ENCODE measurements around the gene SAC3D1. TPM values are rescaled to one million over a fixed set of nuclear protein-coding genes. Genes with fewer than 3 reads are reported as not detected.
A peak's percentile ranks its signal among the peaks of the same experiment; 100 is the strongest.

SAC3D1 gene
- total RNA-seq, 1 donor from 2014 or later, result 18.6 TPM

GRCh38 chr11:65071907-65072630 lies 31.1 kb downstream of the SAC3D1 start:
- intact Hi-C loops (cut with micrococcal nuclease), result no loop called here
- peaks cover 16% of the 10 kb centered on the region for H3K36me3 Mint-ChIP-seq (ENCODE audit: low read depth)
- DNase-seq (ENCODE audit: low spot score), result no peak
- no peaks in the 10 kb centered on the region for H3K9me3 Mint-ChIP-seq
- no peak overlapping the region for H3K4me3 Mint-ChIP-seq (ENCODE audit: low read depth)
- no peaks in the 10 kb centered on the region for H3K27me3 Mint-ChIP-seq (ENCODE audit: low read depth)
- H3K27ac Mint-ChIP-seq, result no peak overlapping the region
- H3K4me1 Mint-ChIP-seq (ENCODE audit: low read depth), result peaks cover 4% of the 10 kb centered on the region

GRCh38 chr11:65072631-65072966 lies 31.6 kb downstream of the SAC3D1 start:
- no peak overlapping the region for H3K27ac Mint-ChIP-seq

GRCh38 chr11:65077451-65077850 lies 36.4 kb downstream of the SAC3D1 start:
- intact Hi-C loops (cut with micrococcal nuclease), result no loop called here
- Mint-ChIP-seq H3K9me3 (no peaks in the 10 kb centered on the region), H3K27me3 (ENCODE audit: low read depth) (no peaks in the 10 kb centered on the region), H3K27ac (peak overlapping the region; percentile 42), H3K4me1 (ENCODE audit: low read depth) (peaks cover 31% of the 10 kb centered on the region), H3K4me3 (ENCODE audit: low read depth) (no peak overlapping the region), H3K36me3 (ENCODE audit: low read depth) (peaks cover 61% of the 10 kb centered on the region)
- DNase-seq (ENCODE audit: low spot score), result no peak

More at GRCh38 chr11:65072631-65072966, 31.6 kb downstream of the SAC3D1 start:
- H3K4me3 Mint-ChIP-seq (ENCODE audit: low read depth), result no peak overlapping the region
- no peaks in the 10 kb centered on the region for H3K27me3 Mint-ChIP-seq (ENCODE audit: low read depth)
- DNase-seq (ENCODE audit: low spot score), result no peak
- H3K36me3 Mint-ChIP-seq (ENCODE audit: low read depth), result peaks cover 21% of the 10 kb centered on the region
- intact Hi-C loops (cut with micrococcal nuclease), result no loop called here
- no peaks in the 10 kb centered on the region for H3K9me3 Mint-ChIP-seq
- H3K4me1 Mint-ChIP-seq (ENCODE audit: low read depth), result peaks cover 4% of the 10 kb centered on the region

GRCh38 chr11:65078151-65078550 lies 37.1 kb downstream of the SAC3D1 start:
- Mint-ChIP-seq H3K36me3 (ENCODE audit: low read depth) (peaks cover 68% of the 10 kb centered on the region), H3K27me3 (ENCODE audit: low read depth) (no peaks in the 10 kb centered on the region), H3K27ac (peak overlapping the region; percentile 77), H3K4me1 (ENCODE audit: low read depth) (peaks cover 36% of the 10 kb centered on the region), H3K4me3 (ENCODE audit: low read depth) (no peak overlapping the region), H3K9me3 (no peaks in the 10 kb centered on the region)
- DNase-seq (ENCODE audit: low spot score), result peak; percentile 63
- intact Hi-C loops (cut with micrococcal nuclease), result no loop called here

- Mint-ChIP-seq H3K4me1 (ENCODE audit: low read depth) (peaks cover 36% of the 10 kb centered on the region), H3K9me3 (no peaks in the 10 kb centered on the region), H3K27me3 (ENCODE audit: low read depth) (no peaks in the 10 kb centered on the region), H3K4me3 (ENCODE audit: low read depth) (peak overlapping the region; percentile 1), H3K36me3 (ENCODE audit: low read depth) (peaks cover 73% of the 10 kb centered on the region), H3K27ac (peak overlapping the region; percentile 77)
- intact Hi-C loops (cut with micrococcal nuclease), result no loop called here
- no peak for DNase-seq (ENCODE audit: low spot score)
These were observed 37.9 kb downstream of the SAC3D1 start for GRCh38 chr11:65078786-65079342.

- Mint-ChIP-seq H3K36me3 (ENCODE audit: low read depth) (peaks cover 68% of the 10 kb centered on the region), H3K27ac (peak overlapping the region; percentile 97), H3K4me1 (ENCODE audit: low read depth) (peaks cover 39% of the 10 kb centered on the region), H3K4me3 (ENCODE audit: low read depth) (peak overlapping the region; percentile 97), H3K9me3 (no peaks in the 10 kb centered on the region), H3K27me3 (ENCODE audit: low read depth) (no peaks in the 10 kb centered on the region)
- DNase-seq (ENCODE audit: low spot score), result no peak
- intact Hi-C loops (cut with micrococcal nuclease), result loop anchor here (5.0 to 10.0 kb wide), 4 partner anchors 41 to 772 kb away; partner anchors contain the start of genes ARL2, CFL1, SAC3D1 and SNX15
These were observed 42.3 kb downstream of the SAC3D1 start for GRCh38 chr11:65083134-65083833.

GRCh38 chr11:65083834-65084597 lies 43.0 kb downstream of the SAC3D1 start, which contains the start of the genes CDCA5 and ZFPL1:
Gene CDCA5 (minus strand): TSS chr11:65084040. CDS start chr11:65083978, 62 bp downstream.
Gene ZFPL1 (plus strand): TSS chr11:65084222. CDS start chr11:65084699, 477 bp downstream.
- peak; percentile 96 for DNase-seq (ENCODE audit: low spot score)
- Mint-ChIP-seq H3K27ac (peak within 1 kb of the TSS; percentile 97), H3K4me3 (ENCODE audit: low read depth) (peak within 1 kb of the TSS; percentile 97), H3K36me3 (ENCODE audit: low read depth) (peaks cover 68% of the 10 kb centered on the region), H3K9me3 (no peaks in the 10 kb centered on the region), H3K4me1 (ENCODE audit: low read depth) (peaks cover 32% of the 10 kb centered on the region), H3K27me3 (ENCODE audit: low read depth) (no peaks in the 10 kb centered on the region)
- intact Hi-C loops (cut with micrococcal nuclease), result loop anchor here (1.0 to 10.0 kb wide), 7 partner anchors 12 to 771 kb away; partner anchors contain the start of genes ARL2, CFL1, FAU and MRPL49

- DNase-seq (ENCODE audit: low spot score), result no peak
- H3K36me3 Mint-ChIP-seq (ENCODE audit: low read depth), result peaks cover 71% of the 10 kb centered on the region
These were observed 43.8 kb downstream of the SAC3D1 start for GRCh38 chr11:65084598-65085375.

GRCh38 chr11:65085446-65085845 lies 44.4 kb downstream of the SAC3D1 start:
- no peak for DNase-seq (ENCODE audit: low spot score)
- Mint-ChIP-seq H3K9me3 (no peaks in the 10 kb centered on the region), H3K27ac (peak overlapping the region; percentile 97), H3K4me1 (ENCODE audit: low read depth) (peaks cover 25% of the 10 kb centered on the region), H3K36me3 (ENCODE audit: low read depth) (peaks cover 66% of the 10 kb centered on the region), H3K27me3 (ENCODE audit: low read depth) (no peaks in the 10 kb centered on the region), H3K4me3 (ENCODE audit: low read depth) (peak overlapping the region; percentile 97)
- intact Hi-C loops (cut with micrococcal nuclease), result loop anchor here (2.0 to 10.0 kb wide), 2 partner anchors 25 to 769 kb away; partner anchors contain the start of genes CFL1 and TM7SF2

More at GRCh38 chr11:65084598-65085375, 43.8 kb downstream of the SAC3D1 start:
- peak overlapping the region; percentile 97 for H3K4me3 Mint-ChIP-seq (ENCODE audit: low read depth)
- peak overlapping the region; percentile 97 for H3K27ac Mint-ChIP-seq
- H3K4me1 Mint-ChIP-seq (ENCODE audit: low read depth), result peaks cover 28% of the 10 kb centered on the region
- intact Hi-C loops (cut with micrococcal nuclease), result loop anchor here (1.0 to 10.0 kb wide), 7 partner anchors 12 to 770 kb away; partner anchors contain the start of genes ARL2, CFL1, FAU and MRPL49
- H3K27me3 Mint-ChIP-seq (ENCODE audit: low read depth), result no peaks in the 10 kb centered on the region
- no peaks in the 10 kb centered on the region for H3K9me3 Mint-ChIP-seq

- DNase-seq (ENCODE audit: low spot score), result no peak
- H3K9me3 Mint-ChIP-seq, result no peaks in the 10 kb centered on the region
- intact Hi-C loops (cut with micrococcal nuclease), result loop anchor here (10.0 kb wide), 1 partner anchor 768 kb away; the partner anchor contains the start of gene CFL1
- H3K27me3 Mint-ChIP-seq (ENCODE audit: low read depth), result no peaks in the 10 kb centered on the region
- H3K27ac Mint-ChIP-seq, result no peak overlapping the region
- peaks cover 20% of the 10 kb centered on the region for H3K4me1 Mint-ChIP-seq (ENCODE audit: low read depth)
- peaks cover 55% of the 10 kb centered on the region for H3K36me3 Mint-ChIP-seq (ENCODE audit: low read depth)
- H3K4me3 Mint-ChIP-seq (ENCODE audit: low read depth), result no peak overlapping the region
These were observed 45.8 kb downstream of the SAC3D1 start for GRCh38 chr11:65086809-65087208.

GRCh38 chr11:65087216-65087615 lies 46.2 kb downstream of the SAC3D1 start:
- no peak overlapping the region for H3K27ac Mint-ChIP-seq
- intact Hi-C loops (cut with micrococcal nuclease), result loop anchor here (10.0 kb wide), 1 partner anchor 768 kb away; the partner anchor contains the start of gene CFL1
- H3K4me1 Mint-ChIP-seq (ENCODE audit: low read depth), result peaks cover 17% of the 10 kb centered on the region

More at GRCh38 chr11:65087216-65087615, 46.2 kb downstream of the SAC3D1 start:
- H3K9me3 Mint-ChIP-seq, result no peaks in the 10 kb centered on the region
- no peak overlapping the region for H3K4me3 Mint-ChIP-seq (ENCODE audit: low read depth)
- no peaks in the 10 kb centered on the region for H3K27me3 Mint-ChIP-seq (ENCODE audit: low read depth)
- no peak for DNase-seq (ENCODE audit: low spot score)
- H3K36me3 Mint-ChIP-seq (ENCODE audit: low read depth), result peaks cover 51% of the 10 kb centered on the region
